Right lobe of liver (tissue), 4 donors: ENCODE measurements around the gene ECE1.

Experiments
- POLR2A ChIP-seq: fragments of 450-650 bp; IDR thresholded peaks from one replicate; pipeline ENCODE4 v1.6.1; 2017; ENCODE audit warnings: antibody characterized with exemption, mild to moderate bottlenecking
- TF ChIP-seq, protein P1 (sequence below), 4 donors: fragments of 200-600 bp in 3 of 4; fragments of 450-650 bp in 1 of 4; IDR thresholded peaks; one replicate each; pipeline versions ENCODE4 v1.5.1 to v1.8.0; 2016 to 2022; ENCODE audit warnings: antibody characterized with exemption in 4 of 4, mild to moderate bottlenecking in 2 of 4
- donor health status: DM: no; HTN: no; CAD: no.
- donor health status: DM: no; HTN: no; CAD: no.
- donor health status: DM: no; HTN: yes; CAD: no.

DNA sequence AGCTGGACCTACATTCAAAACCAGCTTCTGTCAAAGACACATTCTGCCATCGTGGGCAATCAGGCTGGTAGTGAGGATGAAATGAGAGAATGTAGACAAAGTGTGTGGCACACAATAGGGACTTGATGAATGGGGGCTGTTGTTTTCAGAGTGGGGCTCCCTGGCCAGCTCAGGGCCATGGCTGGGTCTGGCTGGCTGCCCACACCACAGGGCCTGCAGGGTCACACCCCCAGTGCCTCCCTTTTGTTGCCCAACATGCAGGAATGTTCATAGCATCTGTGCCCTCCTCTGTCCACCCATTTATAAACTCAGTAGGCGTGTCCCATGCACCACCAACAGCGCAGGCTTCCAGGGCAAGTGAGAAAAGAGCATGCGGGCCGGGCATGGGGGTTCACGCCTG is 20.8 kb upstream of the ECE1 start:
- TF ChIP-seq, protein P1, sequence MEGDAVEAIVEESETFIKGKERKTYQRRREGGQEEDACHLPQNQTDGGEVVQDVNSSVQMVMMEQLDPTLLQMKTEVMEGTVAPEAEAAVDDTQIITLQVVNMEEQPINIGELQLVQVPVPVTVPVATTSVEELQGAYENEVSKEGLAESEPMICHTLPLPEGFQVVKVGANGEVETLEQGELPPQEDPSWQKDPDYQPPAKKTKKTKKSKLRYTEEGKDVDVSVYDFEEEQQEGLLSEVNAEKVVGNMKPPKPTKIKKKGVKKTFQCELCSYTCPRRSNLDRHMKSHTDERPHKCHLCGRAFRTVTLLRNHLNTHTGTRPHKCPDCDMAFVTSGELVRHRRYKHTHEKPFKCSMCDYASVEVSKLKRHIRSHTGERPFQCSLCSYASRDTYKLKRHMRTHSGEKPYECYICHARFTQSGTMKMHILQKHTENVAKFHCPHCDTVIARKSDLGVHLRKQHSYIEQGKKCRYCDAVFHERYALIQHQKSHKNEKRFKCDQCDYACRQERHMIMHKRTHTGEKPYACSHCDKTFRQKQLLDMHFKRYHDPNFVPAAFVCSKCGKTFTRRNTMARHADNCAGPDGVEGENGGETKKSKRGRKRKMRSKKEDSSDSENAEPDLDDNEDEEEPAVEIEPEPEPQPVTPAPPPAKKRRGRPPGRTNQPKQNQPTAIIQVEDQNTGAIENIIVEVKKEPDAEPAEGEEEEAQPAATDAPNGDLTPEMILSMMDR (IDR thresholded peaks at IDR 0.05) = no peak
- TF ChIP-seq POLR2A = no peak
